ENCODE measurements around the gene CD300LD. TPM values are rescaled to one million over a fixed set of nuclear protein-coding genes. Genes with fewer than 3 reads are reported as not detected.

The CD300LD gene
- total and polyA plus RNA-seq, 2 experiments from 2014 or later: not detected

DNA sequence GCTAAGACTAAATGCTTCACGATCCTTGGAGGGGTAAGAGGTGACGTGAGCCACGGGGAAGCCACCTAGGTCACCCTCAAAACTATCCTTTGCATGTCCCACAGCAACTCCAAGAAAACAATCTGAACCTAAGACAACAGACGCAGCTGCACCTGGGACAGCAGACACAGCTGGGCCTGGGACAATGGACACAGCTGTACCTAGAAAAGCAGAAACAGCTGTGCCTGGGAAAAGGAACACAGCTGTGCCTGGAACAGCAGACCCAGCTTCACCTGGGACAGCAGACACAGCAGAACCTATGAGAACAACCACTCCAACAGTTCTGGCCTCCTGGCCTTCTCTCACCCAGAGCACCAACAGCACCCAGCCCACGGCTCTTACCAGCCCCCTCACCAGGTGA is 11.7 kb upstream of the CD300LD start:
- Histone ChIP-seq H3K27me3 (ENCODE audit: insufficient read depth) (no peaks in the 10 kb centered on the region), H3K79me2 (replicated peaks; ENCODE audit: insufficient read depth) (no peaks in the 10 kb centered on the region), H4K20me1 (replicated peaks; ENCODE audit: insufficient read depth) (no peaks in the 10 kb centered on the region), H2AFZ (no peak overlapping the region), H3K36me3 (ENCODE audit: insufficient read depth) (no peaks in the 10 kb centered on the region), H3K4me2 (no peak overlapping the region), H3K27ac (ENCODE audit: low read depth) (no peak overlapping the region), H3K4me1 (ENCODE audit: insufficient read depth) (no peaks in the 10 kb centered on the region), H3F3A (replicated peaks; ENCODE audit: low read depth) (no peaks in the 10 kb centered on the region), H3K4me3 (no peak overlapping the region), H3K9me2 (ENCODE audit: insufficient read depth) (no peaks in the 10 kb centered on the region)
- no peak overlapping the region for H3K27ac Mint-ChIP-seq
- TF ChIP-seq EZH2phosphoT487 (IDR thresholded peaks at IDR 0.05; ENCODE audit: unreplicated experiment) (no peak), ZNF331 (CRISPR knock-in tag; IDR thresholded peaks at IDR 0.05; ENCODE audit: low read depth) (no peak), STAT1 (IDR thresholded peaks at IDR 0.05; ENCODE audit: unreplicated experiment) (no peak), ZNF114 (CRISPR knock-in tag; IDR thresholded peaks at IDR 0.05) (no peak), NANOG (IDR thresholded peaks at IDR 0.05; ENCODE audit: borderline replicate concordance) (no peak), EZH2 (IDR thresholded peaks at IDR 0.05; ENCODE audit: low read depth, unreplicated experiment) (no peak), CREB1 (CRISPR knock-in tag; IDR thresholded peaks at IDR 0.05; ENCODE audit: low read depth) (no peak), JUNB (IDR thresholded peaks at IDR 0.05; ENCODE audit: unreplicated experiment) (no peak), POLR2AphosphoS5 (IDR thresholded peaks at IDR 0.05; ENCODE audit: low read depth) (no peak)
- TF ChIP-seq, protein P1, sequence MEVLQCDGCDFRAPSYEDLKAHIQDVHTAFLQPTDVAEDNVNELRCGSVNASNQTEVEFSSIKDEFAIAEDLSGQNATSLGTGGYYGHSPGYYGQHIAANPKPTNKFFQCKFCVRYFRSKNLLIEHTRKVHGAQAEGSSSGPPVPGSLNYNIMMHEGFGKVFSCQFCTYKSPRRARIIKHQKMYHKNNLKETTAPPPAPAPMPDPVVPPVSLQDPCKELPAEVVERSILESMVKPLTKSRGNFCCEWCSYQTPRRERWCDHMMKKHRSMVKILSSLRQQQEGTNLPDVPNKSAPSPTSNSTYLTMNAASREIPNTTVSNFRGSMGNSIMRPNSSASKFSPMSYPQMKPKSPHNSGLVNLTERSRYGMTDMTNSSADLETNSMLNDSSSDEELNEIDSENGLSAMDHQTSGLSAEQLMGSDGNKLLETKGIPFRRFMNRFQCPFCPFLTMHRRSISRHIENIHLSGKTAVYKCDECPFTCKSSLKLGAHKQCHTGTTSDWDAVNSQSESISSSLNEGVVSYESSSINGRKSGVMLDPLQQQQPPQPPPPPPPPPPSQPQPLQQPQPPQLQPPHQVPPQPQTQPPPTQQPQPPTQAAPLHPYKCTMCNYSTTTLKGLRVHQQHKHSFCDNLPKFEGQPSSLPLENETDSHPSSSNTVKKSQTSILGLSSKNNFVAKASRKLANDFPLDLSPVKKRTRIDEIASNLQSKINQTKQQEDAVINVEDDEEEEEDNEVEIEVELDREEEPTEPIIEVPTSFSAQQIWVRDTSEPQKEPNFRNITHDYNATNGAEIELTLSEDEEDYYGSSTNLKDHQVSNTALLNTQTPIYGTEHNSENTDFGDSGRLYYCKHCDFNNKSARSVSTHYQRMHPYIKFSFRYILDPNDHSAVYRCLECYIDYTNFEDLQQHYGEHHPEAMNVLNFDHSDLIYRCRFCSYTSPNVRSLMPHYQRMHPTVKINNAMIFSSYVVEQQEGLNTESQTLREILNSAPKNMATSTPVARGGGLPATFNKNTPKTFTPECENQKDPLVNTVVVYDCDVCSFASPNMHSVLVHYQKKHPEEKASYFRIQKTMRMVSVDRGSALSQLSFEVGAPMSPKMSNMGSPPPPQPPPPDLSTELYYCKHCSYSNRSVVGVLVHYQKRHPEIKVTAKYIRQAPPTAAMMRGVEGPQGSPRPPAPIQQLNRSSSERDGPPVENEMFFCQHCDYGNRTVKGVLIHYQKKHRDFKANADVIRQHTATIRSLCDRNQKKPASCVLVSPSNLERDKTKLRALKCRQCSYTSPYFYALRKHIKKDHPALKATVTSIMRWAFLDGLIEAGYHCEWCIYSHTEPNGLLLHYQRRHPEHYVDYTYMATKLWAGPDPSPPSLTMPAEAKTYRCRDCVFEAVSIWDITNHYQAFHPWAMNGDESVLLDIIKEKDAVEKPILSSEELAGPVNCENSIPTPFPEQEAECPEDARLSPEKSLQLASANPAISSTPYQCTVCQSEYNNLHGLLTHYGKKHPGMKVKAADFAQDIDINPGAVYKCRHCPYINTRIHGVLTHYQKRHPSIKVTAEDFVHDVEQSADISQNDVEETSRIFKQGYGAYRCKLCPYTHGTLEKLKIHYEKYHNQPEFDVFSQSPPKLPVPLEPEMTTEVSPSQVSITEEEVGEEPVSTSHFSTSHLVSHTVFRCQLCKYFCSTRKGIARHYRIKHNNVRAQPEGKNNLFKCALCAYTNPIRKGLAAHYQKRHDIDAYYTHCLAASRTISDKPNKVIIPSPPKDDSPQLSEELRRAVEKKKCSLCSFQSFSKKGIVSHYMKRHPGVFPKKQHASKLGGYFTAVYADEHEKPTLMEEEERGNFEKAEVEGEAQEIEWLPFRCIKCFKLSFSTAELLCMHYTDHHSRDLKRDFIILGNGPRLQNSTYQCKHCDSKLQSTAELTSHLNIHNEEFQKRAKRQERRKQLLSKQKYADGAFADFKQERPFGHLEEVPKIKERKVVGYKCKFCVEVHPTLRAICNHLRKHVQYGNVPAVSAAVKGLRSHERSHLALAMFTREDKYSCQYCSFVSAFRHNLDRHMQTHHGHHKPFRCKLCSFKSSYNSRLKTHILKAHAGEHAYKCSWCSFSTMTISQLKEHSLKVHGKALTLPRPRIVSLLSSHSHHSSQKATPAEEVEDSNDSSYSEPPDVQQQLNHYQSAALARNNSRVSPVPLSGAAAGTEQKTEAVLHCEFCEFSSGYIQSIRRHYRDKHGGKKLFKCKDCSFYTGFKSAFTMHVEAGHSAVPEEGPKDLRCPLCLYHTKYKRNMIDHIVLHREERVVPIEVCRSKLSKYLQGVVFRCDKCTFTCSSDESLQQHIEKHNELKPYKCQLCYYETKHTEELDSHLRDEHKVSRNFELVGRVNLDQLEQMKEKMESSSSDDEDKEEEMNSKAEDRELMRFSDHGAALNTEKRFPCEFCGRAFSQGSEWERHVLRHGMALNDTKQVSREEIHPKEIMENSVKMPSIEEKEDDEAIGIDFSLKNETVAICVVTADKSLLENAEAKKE (CRISPR knock-in tag; IDR thresholded peaks at IDR 0.05): no peak
- TF ChIP-seq, protein P2, sequence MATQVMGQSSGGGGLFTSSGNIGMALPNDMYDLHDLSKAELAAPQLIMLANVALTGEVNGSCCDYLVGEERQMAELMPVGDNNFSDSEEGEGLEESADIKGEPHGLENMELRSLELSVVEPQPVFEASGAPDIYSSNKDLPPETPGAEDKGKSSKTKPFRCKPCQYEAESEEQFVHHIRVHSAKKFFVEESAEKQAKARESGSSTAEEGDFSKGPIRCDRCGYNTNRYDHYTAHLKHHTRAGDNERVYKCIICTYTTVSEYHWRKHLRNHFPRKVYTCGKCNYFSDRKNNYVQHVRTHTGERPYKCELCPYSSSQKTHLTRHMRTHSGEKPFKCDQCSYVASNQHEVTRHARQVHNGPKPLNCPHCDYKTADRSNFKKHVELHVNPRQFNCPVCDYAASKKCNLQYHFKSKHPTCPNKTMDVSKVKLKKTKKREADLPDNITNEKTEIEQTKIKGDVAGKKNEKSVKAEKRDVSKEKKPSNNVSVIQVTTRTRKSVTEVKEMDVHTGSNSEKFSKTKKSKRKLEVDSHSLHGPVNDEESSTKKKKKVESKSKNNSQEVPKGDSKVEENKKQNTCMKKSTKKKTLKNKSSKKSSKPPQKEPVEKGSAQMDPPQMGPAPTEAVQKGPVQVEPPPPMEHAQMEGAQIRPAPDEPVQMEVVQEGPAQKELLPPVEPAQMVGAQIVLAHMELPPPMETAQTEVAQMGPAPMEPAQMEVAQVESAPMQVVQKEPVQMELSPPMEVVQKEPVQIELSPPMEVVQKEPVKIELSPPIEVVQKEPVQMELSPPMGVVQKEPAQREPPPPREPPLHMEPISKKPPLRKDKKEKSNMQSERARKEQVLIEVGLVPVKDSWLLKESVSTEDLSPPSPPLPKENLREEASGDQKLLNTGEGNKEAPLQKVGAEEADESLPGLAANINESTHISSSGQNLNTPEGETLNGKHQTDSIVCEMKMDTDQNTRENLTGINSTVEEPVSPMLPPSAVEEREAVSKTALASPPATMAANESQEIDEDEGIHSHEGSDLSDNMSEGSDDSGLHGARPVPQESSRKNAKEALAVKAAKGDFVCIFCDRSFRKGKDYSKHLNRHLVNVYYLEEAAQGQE (IDR thresholded peaks at IDR 0.05; ENCODE audit: unreplicated experiment): no peak
- TF ChIP-seq, protein P3, sequence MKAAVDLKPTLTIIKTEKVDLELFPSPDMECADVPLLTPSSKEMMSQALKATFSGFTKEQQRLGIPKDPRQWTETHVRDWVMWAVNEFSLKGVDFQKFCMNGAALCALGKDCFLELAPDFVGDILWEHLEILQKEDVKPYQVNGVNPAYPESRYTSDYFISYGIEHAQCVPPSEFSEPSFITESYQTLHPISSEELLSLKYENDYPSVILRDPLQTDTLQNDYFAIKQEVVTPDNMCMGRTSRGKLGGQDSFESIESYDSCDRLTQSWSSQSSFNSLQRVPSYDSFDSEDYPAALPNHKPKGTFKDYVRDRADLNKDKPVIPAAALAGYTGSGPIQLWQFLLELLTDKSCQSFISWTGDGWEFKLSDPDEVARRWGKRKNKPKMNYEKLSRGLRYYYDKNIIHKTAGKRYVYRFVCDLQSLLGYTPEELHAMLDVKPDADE (IDR thresholded peaks at IDR 0.05): no peak
- TF ChIP-seq, protein P4, sequence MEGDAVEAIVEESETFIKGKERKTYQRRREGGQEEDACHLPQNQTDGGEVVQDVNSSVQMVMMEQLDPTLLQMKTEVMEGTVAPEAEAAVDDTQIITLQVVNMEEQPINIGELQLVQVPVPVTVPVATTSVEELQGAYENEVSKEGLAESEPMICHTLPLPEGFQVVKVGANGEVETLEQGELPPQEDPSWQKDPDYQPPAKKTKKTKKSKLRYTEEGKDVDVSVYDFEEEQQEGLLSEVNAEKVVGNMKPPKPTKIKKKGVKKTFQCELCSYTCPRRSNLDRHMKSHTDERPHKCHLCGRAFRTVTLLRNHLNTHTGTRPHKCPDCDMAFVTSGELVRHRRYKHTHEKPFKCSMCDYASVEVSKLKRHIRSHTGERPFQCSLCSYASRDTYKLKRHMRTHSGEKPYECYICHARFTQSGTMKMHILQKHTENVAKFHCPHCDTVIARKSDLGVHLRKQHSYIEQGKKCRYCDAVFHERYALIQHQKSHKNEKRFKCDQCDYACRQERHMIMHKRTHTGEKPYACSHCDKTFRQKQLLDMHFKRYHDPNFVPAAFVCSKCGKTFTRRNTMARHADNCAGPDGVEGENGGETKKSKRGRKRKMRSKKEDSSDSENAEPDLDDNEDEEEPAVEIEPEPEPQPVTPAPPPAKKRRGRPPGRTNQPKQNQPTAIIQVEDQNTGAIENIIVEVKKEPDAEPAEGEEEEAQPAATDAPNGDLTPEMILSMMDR (conservative IDR thresholded peaks at IDR 0.05; ENCODE audit: low read depth in 2 of 2): no peak
- no peak overlapping the region for H3K4me3 Mint-ChIP-seq
- ATAC-seq: no peak
- no peaks in the 10 kb centered on the region for H3K36me3 Mint-ChIP-seq (ENCODE audit: low read depth)
- no peak for DNase-seq (ENCODE audit: low spot score)
- peaks cover 6% of the 10 kb centered on the region for H3K27me3 Mint-ChIP-seq (ENCODE audit: insufficient read depth, low read depth, poor library complexity)
- H3K9me3 Mint-ChIP-seq: no peaks in the 10 kb centered on the region
- peaks cover 3% of the 10 kb centered on the region; the same call in 2 of the 3 replicates for H3K4me1 Mint-ChIP-seq

Measured in GM23338 (cell line).